NCI-H82 treated with DMSO at 0.1 percent for 48 hours (cell line): ENCODE measurements around the gene CISD2.
"Not testable (repeated sequence)": the region's sequence is repeated elsewhere in the genome, so short reads cannot be mapped to it uniquely, and the experiment has no call there.

Experiments
- DNase-seq: peaks from one replicate; lab custom pipeline; 2025; ENCODE audit not compliant: unreplicated experiment; lab: John Stamatoyannopoulos, UW

CISD2 gene

DNA sequence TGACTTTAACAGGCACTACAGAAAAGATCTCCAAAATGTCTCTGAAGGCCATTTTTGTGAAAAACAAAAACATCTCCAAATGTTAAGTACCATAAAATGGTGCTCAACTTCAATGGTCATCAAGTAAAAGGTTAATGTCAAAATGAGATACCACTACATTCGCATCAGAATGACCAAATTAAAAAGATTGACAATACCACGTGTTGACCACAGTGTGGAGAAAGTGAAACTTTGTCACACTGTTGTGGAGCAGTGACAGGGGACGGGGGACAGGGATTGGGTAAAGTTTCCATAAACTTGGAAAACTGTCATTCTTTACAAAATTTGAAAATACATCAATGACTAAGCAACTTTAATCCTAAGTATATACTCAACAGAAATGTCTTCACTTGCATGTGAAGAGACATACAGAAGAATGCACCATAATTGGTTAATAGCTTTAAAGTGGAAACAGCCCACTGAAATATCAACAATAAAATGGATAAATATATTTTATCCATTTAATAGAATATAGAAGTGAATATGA lies 19.1 kb upstream of the CISD2 start:
- DNase-seq, result no peak

DNA sequence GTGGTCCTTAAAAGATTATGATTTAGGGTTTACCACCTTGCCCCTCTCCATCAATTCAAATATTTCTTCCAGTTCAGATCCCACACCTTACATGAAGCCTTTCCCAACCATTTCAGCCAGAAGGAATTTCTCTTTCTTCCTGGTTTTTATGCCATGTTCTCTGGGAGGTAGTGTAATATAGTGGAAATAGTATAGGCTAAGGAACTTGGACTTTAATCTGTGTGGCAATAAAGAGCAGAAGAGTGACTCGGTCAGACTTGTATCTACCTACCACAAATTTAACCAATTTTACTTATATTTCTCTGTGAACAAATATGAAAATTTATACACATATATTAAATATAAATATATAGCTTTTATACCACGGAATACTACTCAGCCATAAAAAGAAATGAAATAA lies 18.4 kb upstream of the CISD2 start:
- DNase-seq, result no peak

DNA sequence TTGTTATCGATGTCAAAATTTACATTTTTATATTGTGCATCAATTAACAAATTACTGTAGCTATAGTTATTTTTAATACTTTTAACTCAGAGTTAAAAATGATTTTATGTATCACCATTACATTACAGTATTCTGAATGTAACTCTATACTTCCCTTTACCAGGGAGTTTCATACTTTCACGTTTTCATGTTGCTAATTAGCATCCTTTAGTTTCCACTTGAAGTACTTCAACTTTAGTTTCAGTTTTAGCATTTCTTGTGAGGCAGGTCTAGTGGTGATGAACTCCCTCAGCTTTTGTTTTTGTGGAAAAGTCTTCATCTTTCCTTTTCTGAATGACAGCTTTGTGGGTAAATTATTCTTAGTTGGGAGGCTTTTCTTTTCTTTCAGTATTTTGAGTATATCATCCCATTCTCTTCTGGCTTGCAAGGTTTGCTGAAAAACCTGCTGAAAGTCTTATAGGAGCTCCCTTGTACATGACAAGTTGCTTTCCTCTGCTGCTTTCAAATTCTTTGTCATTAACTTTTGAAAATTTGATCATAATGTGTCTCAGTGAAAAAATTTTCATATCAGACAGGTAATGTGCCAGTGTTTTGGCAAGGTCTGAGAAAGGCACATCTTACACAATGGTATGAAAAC lies 9.8 kb upstream of the CISD2 start:
- no peak for DNase-seq

DNA sequence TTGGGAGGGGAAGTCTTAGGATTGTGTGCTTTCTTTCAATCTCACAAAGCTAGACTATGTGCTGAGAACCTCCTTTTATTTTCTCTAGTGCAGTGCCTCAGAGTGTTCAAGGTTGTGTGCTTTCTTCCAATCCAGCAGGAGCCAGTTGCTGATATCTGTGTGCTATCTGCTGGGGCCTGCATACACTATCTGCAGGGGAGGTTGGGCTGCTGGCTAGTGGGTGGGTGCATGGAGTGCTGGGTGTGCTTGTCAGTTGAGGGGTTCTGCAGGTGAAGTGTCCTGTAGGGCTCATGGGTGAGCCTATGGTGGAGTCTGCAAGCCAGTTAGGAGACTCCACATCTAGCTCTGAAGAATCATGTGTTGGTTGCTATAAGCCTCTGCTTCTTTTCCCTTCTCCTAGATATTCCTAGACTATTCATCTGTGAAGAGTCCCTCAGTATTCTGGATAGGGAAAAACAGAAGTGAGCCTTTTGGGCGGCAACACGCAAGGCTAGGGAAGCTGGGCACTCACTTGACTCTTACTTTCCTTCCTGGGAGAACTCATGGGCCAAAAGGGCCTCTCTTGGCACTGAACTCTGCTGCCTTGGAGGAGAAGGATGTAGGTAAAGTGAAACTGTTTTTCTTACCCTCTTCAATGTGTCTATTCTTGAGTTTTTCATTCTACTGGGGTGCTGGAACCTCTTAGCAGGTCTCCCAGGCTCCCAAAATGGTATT lies 8.0 kb upstream of the CISD2 start:
- no peak for DNase-seq

DNA sequence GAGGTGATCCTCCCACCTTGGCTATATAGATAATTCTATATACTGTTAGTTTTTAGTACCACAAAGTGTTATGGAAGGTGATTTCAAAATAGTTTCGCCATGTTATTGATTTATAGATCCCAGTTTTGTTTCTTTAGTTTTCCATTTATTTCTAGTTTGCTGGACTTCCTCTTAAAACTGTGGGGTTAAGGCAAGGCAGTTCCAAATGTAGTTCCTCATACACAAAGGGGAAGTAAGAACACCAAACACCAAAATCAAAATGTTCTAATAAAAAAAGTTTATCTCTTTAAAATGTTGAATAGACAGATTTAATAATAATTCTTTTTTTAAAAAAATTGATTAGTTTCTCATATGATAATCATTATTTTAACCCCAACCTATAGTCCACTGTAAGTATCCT lies 6.8 kb upstream of the CISD2 start:
- DNase-seq, result no peak

DNA sequence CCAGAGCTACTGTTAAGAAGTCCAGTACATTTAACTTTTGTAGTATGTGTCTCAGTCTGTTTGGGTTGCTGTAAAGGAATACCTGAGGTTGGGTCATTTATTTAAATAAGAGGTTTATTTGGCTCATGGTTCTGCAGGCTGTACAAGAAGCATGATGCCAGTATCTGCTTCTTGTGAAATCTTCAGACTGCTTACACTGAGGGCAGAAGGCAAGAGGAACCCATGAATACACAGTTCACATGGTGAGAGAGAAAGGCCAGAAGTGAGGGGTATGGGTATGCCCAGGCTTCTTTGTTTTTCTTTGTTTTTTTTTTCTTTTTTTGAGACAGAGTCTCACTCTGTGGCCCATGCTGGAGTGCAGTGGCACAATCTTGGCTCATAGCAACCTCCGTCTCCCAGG lies 6.0 kb upstream of the CISD2 start:
- no peak for DNase-seq

DNA sequence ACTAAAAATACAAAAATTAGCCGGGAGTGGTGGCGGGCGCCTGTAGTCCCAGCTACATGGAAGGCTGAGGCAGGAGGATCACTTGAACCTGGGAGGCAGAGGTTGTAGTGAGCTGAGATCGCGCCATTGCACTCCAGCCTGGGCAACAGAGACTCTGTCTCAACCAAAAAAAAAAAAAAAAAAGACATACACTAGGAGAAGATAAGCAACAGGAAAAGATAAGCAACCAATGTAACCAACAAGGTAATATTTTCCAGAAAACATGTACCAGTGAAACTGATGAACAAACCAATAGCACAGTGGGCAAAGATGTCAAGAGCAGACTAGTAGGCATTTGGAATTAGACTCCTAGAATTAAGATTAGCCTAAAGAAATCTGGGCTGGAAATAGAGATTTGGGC lies 3.5 kb upstream of the CISD2 start:
- not testable (repeated sequence) for DNase-seq

DNA sequence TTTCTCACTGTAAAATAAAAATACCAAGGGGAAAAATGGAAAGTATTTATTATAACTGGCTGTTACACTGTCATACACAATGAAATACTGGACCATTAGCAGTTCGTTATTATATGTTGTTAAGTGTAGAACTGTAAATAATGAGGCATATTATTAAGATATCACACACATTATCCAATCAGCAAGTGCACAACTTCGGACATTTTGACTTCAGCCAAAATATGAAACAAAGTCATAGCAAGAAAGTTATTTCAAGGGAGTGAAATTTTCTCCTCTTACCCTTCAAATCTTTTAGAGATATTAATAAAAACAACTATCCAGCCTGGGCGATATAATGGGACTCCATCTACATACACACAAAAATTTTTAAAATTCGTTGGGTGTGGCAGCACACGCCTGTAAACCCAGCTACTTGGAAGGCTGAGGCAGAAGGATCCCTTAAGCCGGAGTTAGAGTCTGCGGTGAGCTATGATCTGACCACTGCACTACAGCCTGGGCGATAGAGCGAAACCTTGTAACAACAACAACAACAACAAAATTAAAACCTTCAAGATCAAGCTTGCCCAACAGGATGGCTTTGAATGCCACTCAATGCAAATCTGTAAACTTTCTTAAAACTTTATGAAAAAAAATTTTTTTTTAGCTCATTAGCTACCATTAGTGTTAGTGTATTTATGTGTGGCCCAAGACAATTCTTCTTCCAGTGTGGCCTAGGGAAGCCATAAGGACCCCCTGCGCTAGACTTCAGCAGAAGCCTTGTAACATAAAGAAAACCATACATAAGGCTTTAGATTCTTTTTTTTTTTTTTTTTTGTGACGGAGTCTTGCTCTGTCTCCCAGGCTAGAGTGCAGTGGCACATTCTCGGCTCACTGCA lies 1.3 kb upstream of the CISD2 start:
- peak; percentile 1 for DNase-seq

DNA sequence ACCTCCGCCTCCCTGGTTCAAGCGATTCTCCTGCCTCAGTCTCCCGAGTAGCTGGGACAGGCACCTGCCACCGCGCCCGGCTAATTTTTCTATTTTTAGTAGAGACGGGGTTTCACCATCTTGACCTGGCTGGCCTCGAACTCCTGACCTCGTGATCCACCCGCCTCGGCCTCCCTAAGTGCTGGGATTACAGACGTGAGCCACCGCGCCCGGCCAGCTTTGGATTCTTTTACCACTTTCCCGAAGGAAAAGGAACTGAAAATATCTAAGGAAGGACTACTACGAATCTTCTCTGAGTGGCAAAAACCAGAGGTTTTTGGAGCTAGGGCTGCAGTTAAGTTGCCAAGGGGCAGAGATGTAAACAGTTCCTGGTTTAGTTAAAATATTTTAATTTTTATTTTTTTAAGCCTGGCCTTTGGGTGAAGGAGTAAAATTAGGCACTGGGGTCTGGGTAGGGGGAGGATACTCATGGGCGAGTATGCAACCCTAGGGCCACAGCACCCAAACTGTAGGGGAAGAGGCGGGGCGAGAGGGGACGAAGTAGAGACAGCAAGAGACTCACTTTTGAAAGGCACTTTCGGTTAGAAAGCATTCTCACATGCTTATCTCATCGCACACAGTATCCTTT lies 525 bp upstream of the CISD2 start:
- DNase-seq, result peak; percentile 58

DNA sequence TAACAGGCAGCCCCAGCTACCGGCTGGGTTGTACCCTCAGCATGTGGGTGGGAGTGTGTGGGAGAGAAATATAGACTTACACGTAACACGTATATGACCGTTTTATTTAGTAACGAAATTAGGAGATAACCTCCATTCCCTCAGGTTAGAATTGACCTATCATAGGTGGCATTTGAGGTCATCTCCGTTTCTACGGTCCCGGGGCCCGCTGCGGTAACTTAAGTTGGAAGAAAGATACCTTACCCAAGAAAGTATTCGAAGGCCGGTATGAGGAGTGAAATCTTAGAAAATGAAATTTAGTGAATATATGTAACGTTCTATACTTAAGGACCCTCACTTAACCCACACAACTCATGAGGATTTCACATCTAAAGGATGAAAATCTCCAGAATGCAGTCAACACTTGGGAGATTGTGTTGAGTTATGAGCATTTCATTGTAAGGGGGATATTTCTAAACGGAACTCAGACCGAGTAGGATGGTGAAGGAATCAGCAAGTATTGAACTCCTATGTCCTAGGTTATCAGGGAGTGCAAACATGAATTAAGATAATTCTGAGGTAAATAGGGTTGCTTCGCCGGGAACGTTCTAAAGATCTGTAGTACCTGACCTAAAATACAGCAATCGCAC lies 891 bp downstream of the CISD2 start:
- DNase-seq, result no peak

DNA sequence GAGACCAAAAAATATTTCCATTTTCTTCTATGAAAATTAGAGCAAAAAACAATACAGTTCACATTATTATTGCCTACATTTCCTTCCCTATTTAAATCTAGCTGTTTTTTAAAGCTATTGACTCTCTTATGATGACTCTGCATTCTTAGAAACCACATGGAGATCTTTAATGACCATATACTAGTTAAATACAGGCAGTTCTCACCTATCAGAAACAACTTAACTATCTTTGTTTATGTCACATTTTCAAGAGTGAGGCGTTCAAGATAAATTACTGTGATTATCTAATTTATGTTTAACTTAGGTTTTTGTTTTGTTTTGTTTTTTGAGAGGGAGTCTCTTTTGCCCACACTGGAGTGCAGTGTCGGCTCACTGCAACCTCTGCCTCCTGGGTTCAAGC lies 3.0 kb downstream of the CISD2 start:
- DNase-seq, result no peak

DNA sequence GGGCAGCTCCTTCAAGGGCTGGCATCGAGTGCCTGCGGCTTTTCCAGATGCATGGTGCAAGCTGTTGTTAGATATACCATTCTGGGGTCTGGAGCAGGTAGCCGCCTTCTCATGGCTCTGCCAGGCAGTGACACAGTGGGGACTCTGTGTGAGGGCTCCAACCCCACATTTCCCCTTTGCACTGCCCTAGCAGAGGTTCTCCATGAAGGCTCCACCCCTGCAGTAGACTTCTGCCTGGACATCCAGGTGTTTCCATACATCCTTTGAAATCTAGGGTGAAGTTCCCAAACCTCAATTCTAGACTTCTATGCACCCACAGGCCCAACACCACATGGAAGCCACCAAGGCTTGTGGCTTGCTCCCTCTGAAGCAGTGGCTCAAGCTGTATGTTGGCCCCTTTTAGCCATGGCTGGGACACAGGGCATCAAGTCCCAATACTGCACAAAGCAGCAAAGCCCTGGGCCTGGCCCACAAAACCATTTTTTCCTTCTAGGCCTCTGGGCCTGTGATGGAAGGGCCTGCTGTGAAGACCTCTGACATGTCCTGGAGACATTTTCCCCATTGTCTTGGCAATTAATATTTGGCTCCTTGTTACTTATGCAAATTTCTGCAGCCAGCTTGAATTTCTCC lies 8.8 kb downstream of the CISD2 start:
- not testable (repeated sequence) for DNase-seq

DNA sequence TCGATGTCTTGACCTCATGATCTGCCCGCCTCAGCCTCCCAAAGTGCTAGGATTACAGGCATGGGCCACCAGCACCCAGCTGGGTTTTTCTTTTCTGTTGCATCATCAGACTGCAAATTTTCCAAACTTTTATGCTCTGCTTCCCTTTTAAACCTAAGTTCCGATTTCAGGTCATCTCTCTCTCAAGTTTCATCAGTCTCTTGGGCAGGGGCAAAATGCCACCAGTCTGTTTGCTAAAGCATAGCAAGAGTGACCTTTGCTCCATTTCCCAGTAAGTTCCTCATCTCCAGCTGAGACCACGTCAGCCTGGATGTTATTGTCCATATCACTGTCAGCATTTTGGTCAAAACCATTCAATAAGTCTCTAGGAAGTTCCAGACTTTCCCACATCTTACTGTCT lies 9.6 kb downstream of the CISD2 start:
- not testable (repeated sequence) for DNase-seq

DNA sequence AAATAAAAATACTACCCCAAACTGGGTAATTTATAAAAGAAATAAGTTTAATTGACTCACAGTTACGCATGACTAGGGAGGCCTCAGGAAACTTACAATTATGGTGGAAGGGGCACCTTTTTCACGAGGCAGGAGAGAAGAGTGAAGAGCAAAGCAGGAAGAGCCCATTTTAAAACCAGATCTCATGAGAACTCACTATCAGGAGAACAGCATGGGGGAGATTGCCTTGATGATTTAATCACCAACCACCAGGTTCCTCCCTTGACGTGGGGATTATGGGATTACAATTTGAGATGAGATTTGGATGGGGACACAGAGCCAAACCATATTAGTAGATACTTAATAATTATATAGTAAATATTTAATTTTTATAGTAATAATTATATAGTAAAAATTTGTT lies 10.1 kb downstream of the CISD2 start:
- no peak for DNase-seq

DNA sequence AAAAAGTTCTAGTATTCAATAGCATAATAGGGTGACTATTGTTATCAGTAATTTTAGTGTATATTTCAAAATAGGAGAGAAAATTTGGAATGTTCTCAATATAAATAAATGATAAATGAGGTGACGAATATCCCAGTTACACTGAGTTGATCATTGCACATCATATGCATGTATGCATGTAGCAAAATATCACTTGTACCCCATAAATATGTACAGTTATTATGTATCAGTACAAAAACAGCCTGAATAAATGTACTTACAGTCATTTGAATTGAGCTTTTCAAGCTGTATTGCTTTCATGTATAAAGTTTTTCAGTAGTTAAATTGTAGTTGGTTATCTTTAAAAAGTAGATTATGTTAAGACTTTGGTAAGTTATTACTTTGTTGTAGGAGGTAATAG lies 12.6 kb downstream of the CISD2 start:
- DNase-seq, result no peak

DNA sequence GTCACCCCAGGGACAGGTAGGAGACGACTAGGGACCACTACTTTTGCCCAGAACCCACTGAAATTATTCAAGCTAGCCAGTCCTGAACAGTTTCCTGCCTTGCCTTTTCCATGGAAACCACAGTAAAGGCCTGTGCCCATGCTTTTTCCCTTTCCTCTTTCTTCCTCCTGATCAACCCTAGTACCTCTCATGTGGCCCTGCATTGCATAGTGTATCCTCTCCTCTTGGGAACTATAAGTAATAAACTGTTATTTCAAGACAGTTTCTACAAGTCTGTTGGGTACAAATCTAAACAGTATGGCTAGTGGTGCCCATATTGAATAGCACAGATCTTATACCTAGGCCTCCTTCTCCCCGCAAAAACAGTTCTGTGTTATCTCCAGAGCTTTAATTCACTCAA lies 14.5 kb downstream of the CISD2 start:
- no peak for DNase-seq

DNA sequence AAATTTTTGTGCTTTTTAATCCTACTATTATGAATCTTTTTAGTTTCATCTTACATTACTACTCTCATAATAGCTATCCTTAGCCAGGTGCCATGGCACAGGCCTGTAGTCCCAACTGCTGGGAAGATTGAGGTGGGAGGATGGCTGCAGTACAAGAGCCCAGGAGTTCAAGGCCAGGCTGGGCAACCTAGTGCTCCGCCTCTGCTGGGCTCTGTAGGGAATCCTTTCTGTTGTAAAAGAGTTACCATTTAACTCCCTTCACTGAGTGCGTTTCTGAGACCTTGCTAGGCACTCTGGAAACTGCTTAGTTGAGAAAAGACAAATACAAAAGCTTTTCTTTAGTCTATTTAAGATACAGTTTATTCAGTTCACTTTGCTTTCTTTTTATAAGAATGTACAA lies 19.8 kb downstream of the CISD2 start:
- DNase-seq, result not testable (repeated sequence)

DNA sequence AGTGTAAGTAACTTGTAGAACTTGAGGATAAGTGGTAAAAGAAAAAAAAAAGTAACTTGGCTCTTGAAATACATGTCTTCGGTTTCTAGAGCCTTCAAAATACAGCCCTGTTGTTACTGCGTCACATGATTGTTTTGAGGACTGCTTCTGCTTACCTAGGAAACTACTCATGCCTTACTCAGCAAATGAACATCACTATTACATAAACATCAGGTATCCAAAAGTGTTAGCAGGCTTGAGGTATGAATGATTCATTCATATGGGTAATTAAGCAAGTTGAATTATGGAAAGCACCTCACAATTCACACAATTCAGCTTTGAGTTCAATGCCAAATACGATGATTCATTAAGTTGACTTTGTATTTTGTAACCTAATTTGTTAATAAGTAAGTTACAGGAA lies 21.1 kb downstream of the CISD2 start:
- DNase-seq, result not testable (repeated sequence)

DNA sequence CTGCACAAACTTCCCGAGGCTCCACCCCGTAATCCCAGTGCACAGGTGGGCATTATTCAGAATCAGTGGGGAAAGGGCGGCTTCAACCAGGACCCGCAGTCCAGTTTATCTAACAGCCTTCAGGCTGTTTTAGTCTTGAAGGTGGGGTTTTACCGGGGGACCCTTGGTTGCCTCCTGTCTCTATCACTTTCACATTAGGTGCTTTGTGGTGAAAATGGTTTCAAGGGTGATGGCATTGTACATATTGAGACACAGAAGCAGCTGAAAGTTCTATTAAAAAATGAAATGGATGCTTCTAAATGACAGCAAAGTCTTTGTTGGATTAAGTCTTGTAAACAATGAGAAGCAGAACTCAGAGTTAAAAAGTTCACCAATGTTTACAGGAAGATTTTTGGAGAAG lies 27.8 kb downstream of the CISD2 start:
- not testable (repeated sequence) for DNase-seq

DNA sequence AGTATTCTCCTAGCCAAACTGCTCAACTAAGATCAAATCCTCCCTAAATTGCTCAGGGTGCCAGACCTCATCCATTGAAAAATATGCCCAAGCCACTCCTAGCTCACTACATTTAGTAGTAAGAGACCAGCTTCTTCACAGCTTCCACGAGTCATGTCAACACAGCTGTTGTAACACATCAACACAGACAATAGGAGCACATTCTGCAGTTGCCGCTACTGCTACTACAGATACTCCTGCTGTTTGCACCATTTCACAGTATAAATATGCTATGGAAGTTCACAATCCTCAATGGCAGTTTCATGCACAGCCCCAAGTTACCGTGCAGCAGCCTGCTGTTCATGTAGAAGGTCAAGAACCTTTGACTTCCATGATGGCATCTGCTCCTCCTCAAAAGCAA lies 28.8 kb downstream of the CISD2 start:
- not testable (repeated sequence) for DNase-seq
